NCI-H524 (cell line): Measurements from ENCODE around the gene NOC3L.

Experiments
- DNase-seq, 2 experiments: peaks; one replicate each; lab custom pipeline; 2025; lab: John Stamatoyannopoulos, UW

Gene NOC3L

DNA sequence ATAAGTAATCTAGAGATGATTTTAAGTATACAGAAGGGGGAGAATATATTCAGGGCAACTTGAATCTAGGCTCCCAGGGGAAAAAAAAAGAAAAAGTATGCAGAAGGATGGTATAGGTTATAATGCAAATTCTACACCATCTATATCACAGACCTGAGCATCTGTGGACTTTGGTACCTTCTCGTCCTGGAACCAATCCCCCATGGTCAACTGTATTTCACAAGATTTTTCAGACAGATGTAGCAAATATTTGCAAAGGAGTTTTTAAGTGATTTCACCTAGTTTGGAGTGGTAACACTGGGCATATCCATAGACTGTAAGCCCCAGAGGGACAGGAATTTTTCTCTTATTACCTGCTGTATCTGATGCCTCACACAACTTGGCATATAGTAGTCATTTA lies 58.8 kb downstream of the NOC3L start:
- DNase-seq: no peak

DNA sequence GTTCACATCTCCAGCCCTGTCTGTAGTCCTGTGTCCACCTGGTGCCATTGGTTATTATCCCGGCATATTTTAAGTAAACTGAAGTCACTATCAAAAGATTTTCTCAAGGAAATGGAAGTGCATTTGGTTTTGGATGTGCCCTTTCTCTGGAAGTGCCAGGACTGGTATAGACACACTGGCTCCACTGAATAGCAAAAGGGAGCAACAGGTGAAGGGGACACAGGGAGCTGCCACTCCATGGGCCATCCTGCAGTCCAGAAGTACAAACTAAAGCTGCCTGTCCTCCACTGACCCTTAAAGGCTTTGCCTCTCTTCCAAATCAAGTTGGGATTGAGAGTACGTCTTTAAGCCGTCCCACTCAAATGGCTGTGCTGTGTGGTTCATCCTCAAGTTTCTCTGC lies 62.7 kb downstream of the NOC3L start:
- no peak for DNase-seq

DNA sequence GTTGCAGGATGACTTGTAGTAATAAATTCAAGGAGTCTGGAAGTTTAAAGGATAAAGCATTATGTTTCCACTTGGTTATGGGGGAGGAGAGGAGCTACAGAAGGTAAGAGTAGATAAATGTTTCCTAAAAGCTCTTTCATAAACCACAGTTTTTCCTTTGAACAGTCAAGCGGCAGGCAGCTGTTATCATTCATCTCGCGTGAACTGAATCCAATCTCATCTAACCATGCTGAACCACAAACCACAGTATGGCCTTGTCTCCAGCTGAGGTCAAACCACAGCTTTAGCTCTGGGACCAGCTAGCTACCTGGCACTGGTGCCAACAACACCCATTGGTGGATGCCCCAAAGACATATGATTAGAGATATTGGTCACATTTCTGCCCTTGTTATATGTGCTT lies 63.3 kb downstream of the NOC3L start:
- no peak for DNase-seq

DNA sequence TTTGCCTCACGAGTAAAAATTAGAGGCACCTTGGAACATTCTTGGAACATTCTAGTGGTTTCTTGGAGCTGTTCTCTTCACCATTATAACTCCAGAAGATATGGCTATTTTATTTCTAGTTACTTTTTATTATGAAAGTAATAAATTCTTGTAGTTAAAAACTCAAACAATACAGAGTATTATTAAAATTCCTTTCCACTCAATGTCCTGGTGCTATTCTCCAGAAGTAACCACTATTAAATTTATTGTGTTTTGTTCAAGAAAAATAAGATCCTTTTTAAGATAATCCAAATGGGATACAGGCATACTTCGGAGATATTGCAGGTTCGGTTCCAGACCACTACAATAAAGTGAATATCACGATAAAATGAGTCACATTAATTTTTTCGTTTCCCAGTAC lies 68.6 kb downstream of the NOC3L start:
- no peak for DNase-seq

DNA sequence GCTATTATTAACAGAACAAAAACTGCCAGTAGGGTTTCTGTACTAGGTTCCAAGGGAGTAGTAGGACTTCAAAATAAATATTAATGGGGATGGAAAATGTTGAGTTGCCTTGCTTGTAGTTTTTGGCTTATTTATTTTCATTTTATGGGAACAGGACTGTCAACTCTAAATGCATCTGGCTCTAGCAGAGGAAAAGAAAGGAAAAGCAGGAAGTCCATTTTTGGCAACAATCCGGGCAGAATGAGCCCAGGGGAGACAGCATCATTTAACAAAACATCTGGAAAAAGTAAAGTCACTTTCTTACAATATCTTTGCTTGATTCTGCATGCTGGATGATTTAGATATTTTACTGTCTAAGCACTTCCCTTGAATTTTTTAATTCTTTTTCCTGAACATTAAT lies 69.4 kb downstream of the NOC3L start:
- DNase-seq: no peak

DNA sequence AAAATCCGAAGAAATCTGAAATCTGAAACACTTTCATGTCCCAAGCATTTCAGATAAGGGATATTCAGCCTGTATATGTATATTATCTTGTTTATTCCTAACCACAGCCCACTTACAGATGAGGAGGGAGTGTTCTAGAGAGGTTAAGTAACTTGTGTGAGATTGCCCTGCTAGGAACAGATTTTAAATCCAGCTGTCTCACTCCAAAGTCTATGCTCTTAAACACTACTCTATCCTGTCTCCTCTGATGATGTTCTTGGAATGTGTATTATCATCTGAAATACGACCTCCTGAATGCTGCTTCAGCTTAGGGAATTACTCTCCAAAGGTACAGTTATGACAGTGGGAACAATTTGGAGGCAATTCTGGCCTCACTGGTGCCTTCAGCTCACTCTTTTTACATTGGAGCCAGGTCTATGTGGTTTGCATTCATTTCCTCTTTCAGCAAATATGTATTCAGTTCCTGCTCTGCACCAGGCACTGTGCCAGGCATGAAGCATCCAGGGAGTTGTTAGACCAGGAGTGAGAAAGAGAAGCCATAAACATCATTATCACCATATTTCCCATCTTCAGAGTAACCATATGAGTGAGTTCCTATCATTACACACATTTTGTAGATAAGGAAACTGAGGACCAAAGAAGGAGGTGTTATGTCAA lies 70.2 kb downstream of the NOC3L start:
- no peak for DNase-seq

DNA sequence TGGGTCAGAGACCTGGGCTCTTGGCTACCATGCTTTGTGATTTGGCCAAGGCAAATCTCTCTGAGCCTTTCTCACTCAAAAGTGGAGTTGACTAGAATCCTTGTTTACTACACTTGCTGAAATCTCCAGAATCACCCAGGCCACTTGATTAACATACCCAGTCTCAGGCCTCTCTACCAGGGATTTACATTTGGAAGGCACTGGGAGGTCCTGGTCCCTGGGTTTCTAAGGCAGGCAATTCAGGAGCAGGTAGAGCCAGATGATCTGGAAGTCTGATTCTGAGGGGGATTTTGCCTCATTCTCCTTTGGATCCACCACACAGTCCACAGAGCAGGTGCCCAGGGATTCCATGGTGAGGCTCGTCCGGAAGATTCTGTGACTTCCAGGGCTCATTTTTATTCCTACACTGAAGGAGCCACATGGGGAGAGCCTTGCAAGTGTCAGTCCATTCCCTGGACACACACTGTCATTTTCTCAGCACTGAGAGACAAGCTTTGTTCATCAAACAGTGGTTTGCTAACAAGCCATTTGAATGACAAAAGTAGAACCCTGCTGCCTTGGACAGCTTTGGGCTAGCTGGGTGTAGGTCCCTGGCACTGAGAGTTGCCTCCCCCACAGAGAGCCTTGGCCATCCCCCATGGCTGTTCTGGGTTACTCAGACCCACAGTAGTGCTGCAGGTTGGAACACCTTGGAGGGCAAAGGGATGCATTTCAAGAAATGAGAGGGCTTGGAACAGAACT lies 74.2 kb downstream of the NOC3L start:
- DNase-seq: no peak

DNA sequence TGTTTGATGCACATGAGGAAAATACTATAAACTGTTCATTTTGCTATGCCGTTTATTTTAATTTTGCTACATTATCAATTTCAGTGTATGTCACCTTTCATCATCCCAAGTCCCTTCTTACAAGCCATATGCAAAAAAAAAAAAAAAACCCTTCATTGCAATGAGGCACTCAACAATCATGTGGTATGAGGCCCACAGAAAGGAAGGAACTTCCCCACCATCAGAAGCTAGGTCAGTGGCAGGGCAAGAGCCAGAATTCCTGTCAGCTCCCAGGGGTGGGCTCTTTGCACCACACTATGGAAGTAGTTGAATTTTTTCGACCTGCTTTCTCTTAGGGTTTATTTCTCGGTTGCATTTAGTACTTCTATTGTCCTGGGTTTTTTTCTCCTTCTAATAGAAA lies 75.4 kb downstream of the NOC3L start:
- no peak for DNase-seq

DNA sequence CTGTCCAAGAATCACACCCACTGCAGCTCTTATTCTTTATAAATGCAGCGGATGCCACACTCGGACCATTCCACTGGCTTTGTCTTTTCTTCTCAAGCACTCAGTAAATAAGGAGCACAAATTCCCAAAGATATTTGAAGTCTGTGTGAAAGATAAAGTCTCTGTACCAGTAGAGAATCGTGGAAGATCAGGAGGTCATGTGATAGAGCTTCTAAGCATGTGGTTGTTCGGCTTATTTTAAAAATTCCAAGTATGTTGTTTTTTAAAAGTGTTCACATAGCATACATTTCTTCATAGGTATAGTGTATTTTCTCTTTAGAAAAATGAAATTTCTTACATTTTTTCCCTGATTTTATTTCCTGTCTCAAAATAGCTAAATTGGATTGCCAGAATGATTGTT lies 75.8 kb downstream of the NOC3L start:
- DNase-seq: no peak

DNA sequence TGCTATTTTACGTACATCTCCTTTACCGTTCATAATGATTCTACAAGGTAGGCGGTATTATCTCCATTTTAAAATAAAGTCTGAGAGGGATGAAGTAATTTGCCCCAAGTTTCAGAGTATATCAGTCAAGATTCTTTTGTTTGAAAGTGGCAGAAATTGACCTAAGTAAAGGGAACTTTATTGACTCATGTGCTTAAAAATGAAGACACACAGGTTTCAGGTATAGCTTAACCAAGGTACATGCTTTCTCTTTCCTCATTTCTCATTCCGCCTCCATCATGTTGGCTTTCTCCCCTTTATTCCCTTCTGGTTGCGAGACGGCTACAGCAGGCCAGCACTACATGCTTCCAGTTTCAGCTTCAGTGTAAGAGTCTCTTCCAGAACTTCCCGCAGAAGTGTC lies 77.5 kb downstream of the NOC3L start:
- no peak for DNase-seq
